T-cell (primary cell): ENCODE results near the gene KLF7. TPM values are rescaled to one million over a fixed set of nuclear protein-coding genes. Genes with fewer than 3 reads are reported as not detected.

Source experiments
- ATAC-seq, 4 experiments: fragments of 200-7000 bp in 3 of 4; fragments of 150-1000 bp in 1 of 4; cut with Tn5 transposase; replicated peaks in 1 of 4; 1 replicate in 3 of 4; 2 replicates in 1 of 4; pipeline ENCODE4 v1.10.0; 2021; ENCODE audit warnings: moderate library complexity in 3 of 4, mild to moderate bottlenecking in 2 of 4, moderate number of reproducible peaks in 1 of 4
- CTCF ChIA-PET, 2 donors: fragments of 300-600 bp; sonication (Branson Sonifier 250); formaldehyde crosslinking; loops; one replicate each; lab custom pipeline; 2022; ENCODE audit warnings: antibody characterized with exemption in 2 of 2; lab: Charles Lee
- POLR2A ChIA-PET, 2 donors: fragments of 300-600 bp; sonication (Branson Sonifier 250); formaldehyde crosslinking; loops; one replicate each; lab custom pipeline; 2022; ENCODE audit warnings: antibody characterized with exemption in 2 of 2; lab: Charles Lee
- DNase-seq, 35 experiments: peaks; one replicate each; pipeline versions ENCODE4 v3.0.0 to v3.0.0-alpha.2; 2013 to 2023
- H3K27ac ChIP-seq: one replicate; pipeline ENCODE4 v1.5.1; 2013; ENCODE audit warnings: low read length
- H3K27me3 ChIP-seq, 2 experiments: replicated peaks in 1 of 2; 1 replicate in 1 of 2; 2 replicates in 1 of 2; pipeline versions ENCODE4 v1.6.1 to v1.7.0; 2013; ENCODE audit warnings: low read length in 1 of 2, mixed read lengths in 1 of 2; ENCODE audit not compliant: control insufficient read depth in 2 of 2, insufficient read depth in 2 of 2; ENCODE audit errors: extremely low read depth in 1 of 2
- H3K36me3 ChIP-seq, 2 donors: 1 replicate in 1 of 2; 2 replicates in 1 of 2; pipeline versions ENCODE4 v1.6.1 to v1.7.0; 2013; ENCODE audit warnings: low read length in 1 of 2; ENCODE audit not compliant: control insufficient read depth in 2 of 2, insufficient read depth in 1 of 2; ENCODE audit errors: extremely low read depth in 1 of 2
- H3K4me1 ChIP-seq, 2 experiments: 1 replicate in 1 of 2; 2 replicates in 1 of 2; pipeline versions ENCODE4 v1.6.1 to v1.7.0; 2013; ENCODE audit warnings: low read length in 2 of 2, mixed read lengths in 1 of 2; ENCODE audit not compliant: insufficient read depth in 2 of 2, control insufficient read depth in 1 of 2; ENCODE audit errors: extremely low read depth in 1 of 2
- H3K4me3 ChIP-seq, 2 donors: 1 replicate in 1 of 2; 2 replicates in 1 of 2; pipeline versions ENCODE4 v1.5.1 to v1.7.0; 2013; ENCODE audit warnings: mild to moderate bottlenecking in 2 of 2, low read length in 1 of 2, moderate library complexity in 1 of 2; ENCODE audit not compliant: control insufficient read depth in 1 of 2; ENCODE audit errors: extremely low read depth in 1 of 2
- H3K9me3 ChIP-seq: 2 replicates; pipeline ENCODE4 v1.7.0; 2013
- H3K27ac Mint-ChIP-seq, 2 donors: one replicate each; pipeline ENCODE4 v1.8.0; 2020 to 2021; ENCODE audit warnings: mild to moderate bottlenecking in 2 of 2, mixed read lengths in 2 of 2
- H3K27me3 Mint-ChIP-seq, 2 donors: one replicate each; pipeline ENCODE4 v1.8.0; 2021 to 2022; ENCODE audit warnings: mixed read lengths in 2 of 2
- H3K36me3 Mint-ChIP-seq: one replicate; pipeline ENCODE4 v1.8.0; 2021; ENCODE audit warnings: mixed read lengths
- H3K4me1 Mint-ChIP-seq, 3 donors: one replicate each; pipeline ENCODE4 v1.8.0; 2020 to 2022; ENCODE audit warnings: mixed read lengths in 3 of 3, mild to moderate bottlenecking in 1 of 3
- H3K4me3 Mint-ChIP-seq, 3 donors: one replicate each; pipeline ENCODE4 v1.8.0; 2020 to 2022; ENCODE audit warnings: mild to moderate bottlenecking in 3 of 3, mixed read lengths in 3 of 3, moderate library complexity in 3 of 3
- H3K9me3 Mint-ChIP-seq, 3 donors: one replicate each; pipeline ENCODE4 v1.8.0; 2020 to 2022; ENCODE audit warnings: mixed read lengths in 3 of 3
- WGBS: methylation state at CpG from one replicate; pipeline ENCODE4 v1.1.5; 2013; ENCODE audit warnings: missing lambda C conversion rate; ENCODE audit not compliant: insufficient coverage; 5-methylcytosine and 5-hydroxymethylcytosine counted together
- total RNA-seq, 35 experiments: library from RNA in 6 of 35; stranded (reverse) in 6 of 35; fragments of 120-200 nt in 1 of 35; gene quantifications; one replicate each; pipeline versions ENCODE4 v1.2.1 to v1.2.4 and lab custom pipeline; 2013 to 2026

Gene KLF7
- total RNA-seq, 5 donors from 2014 or later (not counting 1 experiment from before 2014, with no cell fraction given) = 56.8 to 90.6 (median 65.7) TPM

- H3K9me3 ChIP-seq = no peaks in the 10 kb centered on the region
- no peaks in the 10 kb centered on the region for H3K27me3 ChIP-seq
- Mint-ChIP-seq H3K27me3 (no peaks in the 10 kb centered on the region), H3K36me3 (peaks cover 32% of the 10 kb centered on the region), H3K9me3 (no peaks in the 10 kb centered on the region), H3K4me1 (peaks cover 46 to 50% (median 49%) of the 10 kb centered on the region in 3 donors), H3K4me3 (no peak overlapping the region), H3K27ac (no peak overlapping the region)
- no CpG with 5 or more reads among the region's 2 CpGs for WGBS
- no peak overlapping the region for H3K4me3 ChIP-seq
- no peak for ATAC-seq
- POLR2A ChIA-PET = no interaction called here
- peaks cover 0 to 9% of the 10 kb centered on the region in 2 experiments for H3K4me1 ChIP-seq
- H3K27ac ChIP-seq = no peak overlapping the region
- no peaks in the 10 kb centered on the region for H3K36me3 ChIP-seq
- CTCF ChIA-PET = no interaction called here
- DNase-seq = no peak
Measured at GRCh38 chr2:207112785-207113184, 53.0 kb downstream of the KLF7 start.

GRCh38 chr2:207112383-207112782, 53.4 kb downstream of the KLF7 start:
- H3K36me3 Mint-ChIP-seq = peaks cover 35% of the 10 kb centered on the region
- H3K9me3 ChIP-seq = no peaks in the 10 kb centered on the region
- no peaks in the 10 kb centered on the region for H3K27me3 ChIP-seq
- H3K27me3 Mint-ChIP-seq = no peaks in the 10 kb centered on the region
- no peaks in the 10 kb centered on the region for H3K9me3 Mint-ChIP-seq
- ChIA-PET POLR2A (interaction anchor here in 1 of 2 donors (0.5 kb wide), 1 partner anchor 39 kb away, joined by 8 read pairs; no protein-coding TSS in a partner anchor), CTCF (no interaction called here)
- H3K4me1 Mint-ChIP-seq = peaks cover 47 to 54% (median 49%) of the 10 kb centered on the region in 3 donors
- peaks cover 0 to 11% of the 10 kb centered on the region in 2 experiments for H3K4me1 ChIP-seq
- DNase-seq (no peak), ATAC-seq (no peak)
- H3K4me3 ChIP-seq = no peak overlapping the region
- H3K27ac Mint-ChIP-seq = no peak overlapping the region
- no peak overlapping the region for H3K4me3 Mint-ChIP-seq
- no peak overlapping the region for H3K27ac ChIP-seq
- H3K36me3 ChIP-seq = no peaks in the 10 kb centered on the region
- WGBS = no CpG with 5 or more reads among the region's 2 CpGs

GRCh38 chr2:207111757-207112156, 54.0 kb downstream of the KLF7 start:
- DNase-seq (no peak), ATAC-seq (peak in 2 of 4 experiments; percentile 53 to 56)
- ChIA-PET POLR2A (interaction anchor here in 1 of 2 donors (0.5 kb wide), 1 partner anchor 39 kb away, joined by 8 read pairs; no protein-coding TSS in a partner anchor), CTCF (no interaction called here)
- H3K4me3 Mint-ChIP-seq = no peak overlapping the region
- no peaks in the 10 kb centered on the region for H3K9me3 Mint-ChIP-seq
- H3K27me3 ChIP-seq = no peaks in the 10 kb centered on the region
- no CpG with 5 or more reads among the region's 4 CpGs for WGBS
- no peak overlapping the region for H3K27ac ChIP-seq
- no peaks in the 10 kb centered on the region for H3K9me3 ChIP-seq
- no peak overlapping the region for H3K4me3 ChIP-seq
- H3K27ac Mint-ChIP-seq = peak overlapping the region in 1 of 2 donors; percentile 52
- H3K27me3 Mint-ChIP-seq = no peaks in the 10 kb centered on the region
- H3K4me1 ChIP-seq = peaks cover 0 to 13% of the 10 kb centered on the region in 2 experiments
- H3K36me3 Mint-ChIP-seq = peaks cover 39% of the 10 kb centered on the region
- peaks cover 44 to 57% (median 48%) of the 10 kb centered on the region in 3 donors for H3K4me1 Mint-ChIP-seq
- H3K36me3 ChIP-seq = no peaks in the 10 kb centered on the region

GRCh38 chr2:207110715-207111114, 55.0 kb downstream of the KLF7 start:
- Histone ChIP-seq H3K4me3 (no peak overlapping the region), H3K9me3 (no peaks in the 10 kb centered on the region), H3K36me3 (no peaks in the 10 kb centered on the region), H3K27me3 (no peaks in the 10 kb centered on the region), H3K27ac (no peak overlapping the region), H3K4me1 (peaks cover 0 to 13% of the 10 kb centered on the region in 2 experiments)
- ATAC-seq = no peak
- POLR2A ChIA-PET = no interaction called here
- CTCF ChIA-PET = no interaction called here
- Mint-ChIP-seq H3K4me1 (peaks cover 43 to 54% (median 47%) of the 10 kb centered on the region in 3 donors), H3K27ac (no peak overlapping the region), H3K4me3 (no peak overlapping the region), H3K36me3 (peaks cover 47% of the 10 kb centered on the region), H3K9me3 (no peaks in the 10 kb centered on the region), H3K27me3 (no peaks in the 10 kb centered on the region)
- WGBS = no CpG with 5 or more reads among the region's 2 CpGs
- DNase-seq = no peak

GRCh38 chr2:207110310-207110709, 55.4 kb downstream of the KLF7 start:
- Mint-ChIP-seq H3K27me3 (no peaks in the 10 kb centered on the region), H3K9me3 (no peaks in the 10 kb centered on the region), H3K36me3 (peaks cover 50% of the 10 kb centered on the region), H3K27ac (no peak overlapping the region), H3K4me1 (peaks cover 44 to 52% (median 50%) of the 10 kb centered on the region in 3 donors), H3K4me3 (no peak overlapping the region)
- no peak overlapping the region for H3K27ac ChIP-seq
- CTCF ChIA-PET = interaction anchor here in 1 of 2 donors (0.6 kb wide), 1 partner anchor 932 kb away, joined by 4 read pairs; no protein-coding TSS in a partner anchor
- DNase-seq = no peak
- H3K36me3 ChIP-seq = peaks cover 0 to 2% of the 10 kb centered on the region in 2 donors
- no peaks in the 10 kb centered on the region for H3K9me3 ChIP-seq
- 60% methylated on average over 1 of the region's 7 CpGs for whole genome bisulfite sequencing
- POLR2A ChIA-PET = no interaction called here
- H3K4me1 ChIP-seq = peaks cover 0 to 13% of the 10 kb centered on the region in 2 experiments
- no peaks in the 10 kb centered on the region for H3K27me3 ChIP-seq
- ATAC-seq = no peak
- H3K4me3 ChIP-seq = no peak overlapping the region

GRCh38 chr2:207109768-207110167, 56.0 kb downstream of the KLF7 start:
- peaks cover 43 to 52% (median 50%) of the 10 kb centered on the region in 3 donors for H3K4me1 Mint-ChIP-seq
- H3K27ac Mint-ChIP-seq = no peak overlapping the region

More at GRCh38 chr2:207109768-207110167, 56.0 kb downstream of the KLF7 start:
- H3K9me3 ChIP-seq = no peaks in the 10 kb centered on the region
- POLR2A ChIA-PET = no interaction called here
- CTCF ChIA-PET = interaction anchor here in 1 of 2 donors (0.6 kb wide), 1 partner anchor 933 kb away, joined by 4 read pairs; no protein-coding TSS in a partner anchor
- Mint-ChIP-seq H3K27me3 (no peaks in the 10 kb centered on the region), H3K36me3 (peaks cover 52% of the 10 kb centered on the region), H3K9me3 (no peaks in the 10 kb centered on the region), H3K4me3 (no peak overlapping the region)
- no peaks in the 10 kb centered on the region for H3K27me3 ChIP-seq
- DNase-seq = no peak
- H3K4me3 ChIP-seq = no peak overlapping the region
- no peak for ATAC-seq
- 100% methylated on average over 1 of the region's 5 CpGs for WGBS
- H3K4me1 ChIP-seq = peaks cover 0 to 13% of the 10 kb centered on the region in 2 experiments
- H3K36me3 ChIP-seq = peaks cover 0 to 3% of the 10 kb centered on the region in 2 donors
- H3K27ac ChIP-seq = no peak overlapping the region
